HEK293T (cell line): ENCODE data around the gene E2F3.

Experiments
- BHLHE40 ChIP-seq: fragments of 450-650 bp; IDR thresholded peaks from 2 replicates; pipeline ENCODE4 v1.6.1; 2016; ENCODE audit warnings: mild to moderate bottlenecking, moderate library complexity, borderline replicate concordance
- NFRKB ChIP-seq: fragments of 450-650 bp; IDR thresholded peaks from 2 replicates; pipeline ENCODE4 v1.6.1; 2016; ENCODE audit warnings: mild to moderate bottlenecking, moderate library complexity
- SP1 ChIP-seq: fragments of 450-650 bp; IDR thresholded peaks from 2 replicates; pipeline ENCODE4 v1.6.1; 2017
- ZNF384 ChIP-seq: fragments of 450-650 bp; IDR thresholded peaks from 2 replicates; pipeline ENCODE4 v1.6.1; 2016
- TF ChIP-seq, protein P1 (sequence below): fragments of 450-650 bp; IDR thresholded peaks from 2 replicates; pipeline ENCODE4 v1.6.1; 2016

DNA sequence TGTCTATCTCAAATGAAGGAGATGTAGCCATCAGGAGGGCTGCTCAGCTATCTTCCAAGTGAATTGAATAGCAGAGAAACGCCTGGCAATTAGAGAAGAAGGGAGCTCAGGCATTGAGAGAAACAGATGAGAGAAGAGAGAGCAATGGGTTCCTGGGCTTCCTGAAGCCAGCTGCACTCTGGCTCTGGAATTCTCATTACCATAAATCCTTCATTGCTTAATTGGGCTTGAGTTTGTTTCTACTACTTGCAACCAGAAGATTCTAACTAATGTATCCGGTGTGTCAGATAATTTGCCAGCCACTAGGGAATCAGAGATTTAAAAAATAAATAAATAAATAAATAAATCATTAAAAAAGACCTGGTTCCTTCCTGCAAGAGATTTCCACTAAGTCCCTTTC is 107.5 kb downstream of the E2F3 start:
- TF ChIP-seq BHLHE40: no peak
- no peak for TF ChIP-seq ZNF384
- no peak for TF ChIP-seq SP1
- TF ChIP-seq NFRKB: no peak
- TF ChIP-seq, protein P1, sequence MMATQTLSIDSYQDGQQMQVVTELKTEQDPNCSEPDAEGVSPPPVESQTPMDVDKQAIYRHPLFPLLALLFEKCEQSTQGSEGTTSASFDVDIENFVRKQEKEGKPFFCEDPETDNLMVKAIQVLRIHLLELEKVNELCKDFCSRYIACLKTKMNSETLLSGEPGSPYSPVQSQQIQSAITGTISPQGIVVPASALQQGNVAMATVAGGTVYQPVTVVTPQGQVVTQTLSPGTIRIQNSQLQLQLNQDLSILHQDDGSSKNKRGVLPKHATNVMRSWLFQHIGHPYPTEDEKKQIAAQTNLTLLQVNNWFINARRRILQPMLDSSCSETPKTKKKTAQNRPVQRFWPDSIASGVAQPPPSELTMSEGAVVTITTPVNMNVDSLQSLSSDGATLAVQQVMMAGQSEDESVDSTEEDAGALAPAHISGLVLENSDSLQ: no peak
